ENCODE measurements around the gene SPCS1. TPM values are rescaled to one million over a fixed set of nuclear protein-coding genes. Genes with fewer than 3 reads are reported as not detected.

SPCS1 gene
- total and polyA plus RNA-seq, 9 of the 15 experiments (the other 6 are each of a cell fraction or from before 2014, with no cell fraction given) = 73.9 to 567 (median 127) TPM

DNA sequence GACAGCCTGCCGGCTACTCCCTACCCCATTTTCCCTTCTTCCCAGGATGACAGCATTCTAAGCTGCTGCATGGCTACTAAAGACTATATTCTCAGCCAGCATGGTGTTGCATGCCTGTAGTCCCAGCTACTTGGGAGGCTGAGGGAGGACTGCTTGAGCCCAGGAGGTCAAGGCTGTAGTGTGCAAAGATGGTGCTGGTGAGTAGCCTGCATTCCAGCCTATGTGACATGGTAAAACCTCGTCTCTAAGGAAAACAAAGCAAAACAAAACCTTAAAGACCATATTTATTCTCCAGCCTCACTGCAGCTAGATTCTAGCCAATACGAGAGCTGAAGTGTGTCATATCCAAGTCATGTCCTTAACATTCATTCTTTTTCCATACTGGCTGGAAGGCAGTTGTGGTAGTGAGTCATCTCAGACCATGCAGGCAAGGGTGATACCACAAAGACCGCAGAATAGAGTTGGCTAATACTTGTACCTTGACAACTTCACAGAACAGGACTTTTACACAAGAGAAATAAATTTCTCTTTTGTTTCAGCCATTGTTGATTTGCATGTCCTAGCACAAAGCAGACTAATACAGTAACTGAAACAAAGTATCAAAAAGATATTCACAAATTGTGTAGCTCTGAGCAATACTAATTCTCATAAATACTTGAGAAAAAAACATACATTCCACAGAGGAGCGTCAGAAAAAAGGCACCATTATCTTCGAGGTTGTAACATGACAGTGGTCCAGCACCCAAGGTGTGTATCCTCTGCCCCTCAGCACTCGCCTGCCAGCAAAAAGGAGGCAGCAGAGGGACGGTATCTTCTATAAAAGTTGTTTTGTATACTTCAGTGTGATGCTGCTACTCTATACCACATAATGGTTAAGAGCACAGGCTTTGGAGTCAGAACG lies 35.0 kb upstream of the SPCS1 start (continued):
- TF ChIP-seq SMARCE1 (IDR thresholded peaks at IDR 0.05) (peak; percentile 74), ESRRA (IDR thresholded peaks at IDR 0.05; ENCODE audit: borderline replicate concordance, low read depth) (peak; percentile 80; the same call in 1 of the 2 replicates), CEBPB (tag; IDR thresholded peaks at IDR 0.05) (0 out of 2 replicates have a peak, but pooled peaks have one; percentile 34), NFE2 (IDR thresholded peaks at IDR 0.05; ENCODE audit: low read depth) (no peak), FOSL1 (tag; conservative IDR thresholded peaks at IDR 0.05) (peak; percentile 98), SMC3 (conservative IDR thresholded peaks at IDR 0.05; ENCODE audit: insufficient read depth, low read depth, low read length) (no peak), ZBTB1 (CRISPR knock-in tag; IDR thresholded peaks at IDR 0.05; ENCODE audit: borderline replicate concordance, low read depth) (peak; percentile 99), YY1 (IDR thresholded peaks at IDR 0.05; ENCODE audit: borderline replicate concordance in 1 of 3, control insufficient read depth in 1 of 3, extremely low read depth in 1 of 3, insufficient read depth in 3 of 3, insufficient read length in 1 of 3, insufficient replicate concordance in 2 of 3, low read depth in 1 of 3, low read length in 2 of 3) (peak in 1 of 3 experiments; percentile 21), DPF2 (IDR thresholded peaks at IDR 0.05) (peak; percentile 64; the same call in 1 of the 2 replicates), PML (IDR thresholded peaks at IDR 0.05; ENCODE audit: low read length) (0 out of 2 replicates have a peak, but pooled peaks have one; percentile 16), BRD9 (IDR thresholded peaks at IDR 0.05; ENCODE audit: low read depth, partially characterized antibody) (no peak)
- TF ChIP-seq, protein P1, sequence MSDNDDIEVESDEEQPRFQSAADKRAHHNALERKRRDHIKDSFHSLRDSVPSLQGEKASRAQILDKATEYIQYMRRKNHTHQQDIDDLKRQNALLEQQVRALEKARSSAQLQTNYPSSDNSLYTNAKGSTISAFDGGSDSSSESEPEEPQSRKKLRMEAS (CRISPR knock-in tag; IDR thresholded peaks at IDR 0.05) = peak; percentile 37; the same call in 1 of the 2 replicates
- TF ChIP-seq, protein P2, sequence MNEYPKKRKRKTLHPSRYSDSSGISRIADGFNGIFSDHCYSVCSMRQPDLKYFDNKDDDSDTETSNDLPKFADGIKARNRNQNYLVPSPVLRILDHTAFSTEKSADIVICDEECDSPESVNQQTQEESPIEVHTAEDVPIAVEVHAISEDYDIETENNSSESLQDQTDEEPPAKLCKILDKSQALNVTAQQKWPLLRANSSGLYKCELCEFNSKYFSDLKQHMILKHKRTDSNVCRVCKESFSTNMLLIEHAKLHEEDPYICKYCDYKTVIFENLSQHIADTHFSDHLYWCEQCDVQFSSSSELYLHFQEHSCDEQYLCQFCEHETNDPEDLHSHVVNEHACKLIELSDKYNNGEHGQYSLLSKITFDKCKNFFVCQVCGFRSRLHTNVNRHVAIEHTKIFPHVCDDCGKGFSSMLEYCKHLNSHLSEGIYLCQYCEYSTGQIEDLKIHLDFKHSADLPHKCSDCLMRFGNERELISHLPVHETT (CRISPR knock-in tag; conservative IDR thresholded peaks at IDR 0.05 in 1 of 2, IDR thresholded peaks at IDR 0.05 in 1 of 2) = 0 out of 4 replicates have a peak, but pooled peaks of 1 of the 2 experiments have one; percentile 24

Measured in K562 (cell line).